PC-9 (cell line): ENCODE results near the gene SLC66A2. TPM values are rescaled to one million over a fixed set of nuclear protein-coding genes. Genes with fewer than 3 reads are reported as not detected.

Experiments used
- BruUV-seq: library from RNA; stranded (reverse); fragments of 400-500 nt; replicated peaks from 2 replicates; lab custom pipeline; 2021; lab: Mats Ljungman, UMichigan
- CTCF ChIA-PET: fragments of 300-600 bp; sonication (Branson Sonifier 250); formaldehyde crosslinking; loops from one replicate; lab custom pipeline; 2022; ENCODE audit warnings: antibody characterized with exemption; lab: Charles Lee
- POLR2A ChIA-PET: fragments of 300-600 bp; sonication (Branson Sonifier 250); formaldehyde crosslinking; loops from one replicate; lab custom pipeline; 2022; ENCODE audit warnings: antibody characterized with exemption; ENCODE audit not compliant: unreplicated experiment; lab: Charles Lee
- DNase-seq, 2 experiments: peaks; one replicate each; pipeline versions ENCODE4 v3.0.0 to v3.0.0-alpha.2; 2015 to 2022; ENCODE audit warnings: mixed read lengths in 1 of 2
- H2AFZ ChIP-seq: fragments of 200-600 bp; sonication (generic); 2 replicates; pipeline ENCODE4 v1.8.1; 2017; ENCODE audit warnings: antibody characterized with exemption
- H3F3A ChIP-seq: fragments of 200-600 bp; sonication (generic); 2 replicates; pipeline ENCODE4 v1.8.1; 2017; ENCODE audit warnings: antibody characterized with exemption, mild to moderate bottlenecking, low read depth; ENCODE audit not compliant: insufficient read depth
- H3K27ac ChIP-seq: fragments of 200-600 bp; sonication (generic); 2 replicates; pipeline ENCODE4 v1.6.1; 2016; ENCODE audit warnings: mixed run types
- H3K27me3 ChIP-seq: fragments of 200-600 bp; sonication (generic); 2 replicates; pipeline ENCODE4 v1.6.1; 2016; ENCODE audit warnings: low read depth, mixed run types; ENCODE audit not compliant: insufficient read depth
- H3K36me3 ChIP-seq: fragments of 200-600 bp; sonication (generic); 2 replicates; pipeline ENCODE4 v1.6.1; 2016; ENCODE audit warnings: low read depth, mixed run types
- H3K4me1 ChIP-seq: fragments of 200-600 bp; sonication (generic); replicated peaks from 2 replicates; pipeline ENCODE4 v1.6.1; 2016; ENCODE audit warnings: mixed run types; ENCODE audit not compliant: insufficient read depth
- H3K4me2 ChIP-seq: fragments of 200-600 bp; sonication (generic); 2 replicates; pipeline ENCODE4 v1.6.1; 2017; ENCODE audit warnings: mixed run types
- H3K4me3 ChIP-seq: fragments of 200-600 bp; sonication (generic); 2 replicates; pipeline ENCODE4 v1.6.1; 2016; ENCODE audit warnings: mixed run types
- H3K79me2 ChIP-seq: fragments of 200-600 bp; sonication (generic); 2 replicates; pipeline ENCODE4 v1.6.1; 2017; ENCODE audit warnings: low read depth, mixed run types
- H3K9me2 ChIP-seq: fragments of 200-600 bp; sonication (generic); 2 replicates; pipeline ENCODE4 v1.8.1; 2017; ENCODE audit warnings: mild to moderate bottlenecking; ENCODE audit not compliant: insufficient read depth
- H3K9me3 ChIP-seq: fragments of 200-600 bp; sonication (generic); 2 replicates; pipeline ENCODE4 v1.8.1; 2016; ENCODE audit warnings: low read depth; ENCODE audit not compliant: insufficient read depth
- H4K20me1 ChIP-seq: fragments of 200-600 bp; sonication (generic); 2 replicates; pipeline ENCODE4 v1.8.1; 2017; ENCODE audit not compliant: insufficient read depth
- CTCF ChIP-seq: fragments of 200-600 bp; sonication (generic); conservative IDR thresholded peaks from 2 replicates; pipeline ENCODE4 v1.6.1; 2017; ENCODE audit warnings: mixed run types, antibody characterized with exemption, mild to moderate bottlenecking, moderate library complexity
- EZH2 ChIP-seq: fragments of 200-600 bp; sonication (generic); IDR thresholded peaks from 2 replicates; pipeline ENCODE4 v1.8.0; 2017; ENCODE audit warnings: antibody characterized with exemption, low read depth
- intact Hi-C: fragments of 100-400 bp; cut with micrococcal nuclease; formaldehyde crosslinking; loops from one replicate; pipeline ENCODE4 v1.10.0; 2022; ENCODE audit not compliant: unreplicated experiment
- total RNA-seq: library from RNA; stranded (reverse); gene quantifications from 2 replicates; pipeline ENCODE4 v1.2.3, GENCODE V29; 2021

The SLC66A2 gene
- total RNA-seq, 1 experiment from 2014 or later: 24.3 TPM

GRCh38 chr18:79943608-79944125 is 7.8 kb downstream of the SLC66A2 start:
- Histone ChIP-seq H3K79me2 (0 out of 2 replicates have a peak, but pooled peaks cover 8% of the 10 kb centered on the region), H2AFZ (no peak overlapping the region), H3K4me2 (no peak overlapping the region), H3K4me1 (peaks cover 10% of the 10 kb centered on the region; the same call in 1 of the 2 replicates), H3K9me2 (no peaks in the 10 kb centered on the region), H3K9me3 (no peaks in the 10 kb centered on the region), H3K27ac (no peak overlapping the region), H3K36me3 (no peaks in the 10 kb centered on the region), H3K27me3 (no peaks in the 10 kb centered on the region), H3F3A (peaks cover 5% of the 10 kb centered on the region), H3K4me3 (no peak overlapping the region), H4K20me1 (0 out of 2 replicates have a peak, but pooled peaks cover 5% of the 10 kb centered on the region)
- CTCF ChIA-PET: no interaction called here
- TF ChIP-seq EZH2: no peak
- no peak for TF ChIP-seq CTCF
- POLR2A ChIA-PET: no interaction called here
- no TSS peak for BruUV-seq
- no peak for DNase-seq
- intact Hi-C loops: no loop called here

- no TSS peak for BruUV-seq
- CTCF ChIA-PET: no interaction called here
- Histone ChIP-seq H3K4me1 (peaks cover 10% of the 10 kb centered on the region; the same call in 1 of the 2 replicates), H3F3A (peaks cover 5% of the 10 kb centered on the region), H3K9me2 (no peaks in the 10 kb centered on the region), H3K79me2 (0 out of 2 replicates have a peak, but pooled peaks cover 1% of the 10 kb centered on the region), H3K9me3 (no peaks in the 10 kb centered on the region), H3K36me3 (no peaks in the 10 kb centered on the region), H3K4me2 (no peak overlapping the region), H3K4me3 (no peak overlapping the region), H3K27me3 (no peaks in the 10 kb centered on the region), H4K20me1 (0 out of 2 replicates have a peak, but pooled peaks cover 5% of the 10 kb centered on the region), H2AFZ (no peak overlapping the region), H3K27ac (no peak overlapping the region)
- intact Hi-C loops: no loop called here
- POLR2A ChIA-PET: no interaction called here
- no peak for TF ChIP-seq CTCF
- no peak for TF ChIP-seq EZH2
- DNase-seq: no peak
Measured at GRCh38 chr18:79942786-79943607, 8.5 kb downstream of the SLC66A2 start.

GRCh38 chr18:79942211-79942610 is 9.2 kb downstream of the SLC66A2 start:
- no peaks in the 10 kb centered on the region for H3K36me3 ChIP-seq
- H2AFZ ChIP-seq: no peak overlapping the region
- TF ChIP-seq CTCF: no peak
- TF ChIP-seq EZH2: no peak
- H3K4me2 ChIP-seq: no peak overlapping the region
- no peak for DNase-seq
- POLR2A ChIA-PET: no interaction called here
- no peaks in the 10 kb centered on the region for H3K79me2 ChIP-seq
- H4K20me1 ChIP-seq: 0 out of 2 replicates have a peak, but pooled peaks cover 5% of the 10 kb centered on the region
- CTCF ChIA-PET: no interaction called here
- H3K27me3 ChIP-seq: no peaks in the 10 kb centered on the region
- no peaks in the 10 kb centered on the region for H3K9me2 ChIP-seq
- no TSS peak for BruUV-seq
- intact Hi-C loops: no loop called here
- H3F3A ChIP-seq: peaks cover 5% of the 10 kb centered on the region
- no peak overlapping the region for H3K27ac ChIP-seq
- H3K9me3 ChIP-seq: no peaks in the 10 kb centered on the region
- no peak overlapping the region for H3K4me3 ChIP-seq
- peaks cover 8% of the 10 kb centered on the region; the same call in 1 of the 2 replicates for H3K4me1 ChIP-seq
